Sigmoid colon (tissue), 4 donors: ENCODE results near the gene LMO7.

Experiments
- POLR2A ChIP-seq, 2 donors: fragments of 450-650 bp; IDR thresholded peaks; one replicate each; pipeline ENCODE4 v1.6.1; 2016; ENCODE audit warnings: antibody characterized with exemption in 2 of 2, mild to moderate bottlenecking in 2 of 2, moderate library complexity in 2 of 2
- POLR2AphosphoS5 ChIP-seq, 4 donors: sonication (generic); formaldehyde crosslinking; IDR thresholded peaks; one replicate each; pipeline ENCODE4 v1.6.1; 2017; ENCODE audit warnings: antibody characterized with exemption in 4 of 4
- TF ChIP-seq, protein P1 (sequence below), 4 experiments: fragments of 450-650 bp in 3 of 4; fragments of 200-600 bp in 1 of 4; IDR thresholded peaks; one replicate each; pipeline ENCODE4 v1.5.1; 2016 to 2019; ENCODE audit warnings: antibody characterized with exemption in 4 of 4, mild to moderate bottlenecking in 3 of 4, moderate library complexity in 2 of 4

DNA sequence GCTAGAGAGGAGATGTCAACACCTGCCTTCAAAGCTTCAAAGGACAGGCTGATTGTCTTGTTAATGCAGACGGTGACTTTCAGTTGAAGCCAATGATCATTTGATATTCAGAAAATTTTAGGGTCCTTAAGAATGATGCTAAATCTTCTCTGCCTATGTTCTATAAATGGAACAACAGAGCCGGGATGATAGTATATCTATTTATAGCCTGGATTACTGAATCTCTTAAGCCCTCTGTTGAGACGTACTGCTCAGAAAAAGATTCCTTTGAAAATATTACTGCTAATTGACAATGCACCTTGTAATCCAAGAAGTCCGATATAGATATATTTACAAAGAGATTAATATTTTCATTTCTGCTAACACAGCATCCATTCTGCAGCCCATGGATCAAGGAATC is 35.8 kb upstream of the LMO7 start:
- TF ChIP-seq, protein P1, sequence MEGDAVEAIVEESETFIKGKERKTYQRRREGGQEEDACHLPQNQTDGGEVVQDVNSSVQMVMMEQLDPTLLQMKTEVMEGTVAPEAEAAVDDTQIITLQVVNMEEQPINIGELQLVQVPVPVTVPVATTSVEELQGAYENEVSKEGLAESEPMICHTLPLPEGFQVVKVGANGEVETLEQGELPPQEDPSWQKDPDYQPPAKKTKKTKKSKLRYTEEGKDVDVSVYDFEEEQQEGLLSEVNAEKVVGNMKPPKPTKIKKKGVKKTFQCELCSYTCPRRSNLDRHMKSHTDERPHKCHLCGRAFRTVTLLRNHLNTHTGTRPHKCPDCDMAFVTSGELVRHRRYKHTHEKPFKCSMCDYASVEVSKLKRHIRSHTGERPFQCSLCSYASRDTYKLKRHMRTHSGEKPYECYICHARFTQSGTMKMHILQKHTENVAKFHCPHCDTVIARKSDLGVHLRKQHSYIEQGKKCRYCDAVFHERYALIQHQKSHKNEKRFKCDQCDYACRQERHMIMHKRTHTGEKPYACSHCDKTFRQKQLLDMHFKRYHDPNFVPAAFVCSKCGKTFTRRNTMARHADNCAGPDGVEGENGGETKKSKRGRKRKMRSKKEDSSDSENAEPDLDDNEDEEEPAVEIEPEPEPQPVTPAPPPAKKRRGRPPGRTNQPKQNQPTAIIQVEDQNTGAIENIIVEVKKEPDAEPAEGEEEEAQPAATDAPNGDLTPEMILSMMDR (IDR thresholded peaks at IDR 0.05), result no peak
- no peak for TF ChIP-seq POLR2A (IDR thresholded peaks at IDR 0.05)
- TF ChIP-seq POLR2AphosphoS5 (IDR thresholded peaks at IDR 0.05), result no peak
